ENCODE data around the gene TM4SF20. TPM values are rescaled to one million over a fixed set of nuclear protein-coding genes. Genes with fewer than 3 reads are reported as not detected.
A peak's percentile ranks its signal among the peaks of the same experiment; 100 is the strongest.
"Not testable (repeated sequence)": the region's sequence is repeated elsewhere in the genome, so short reads cannot be mapped to it uniquely, and the experiment has no call there.

TM4SF20 gene
- total RNA-seq, 1 donor from 2014 or later = not detected

- Histone ChIP-seq H3K9me3 (ENCODE audit: control insufficient read depth in 3 of 3, low read length in 3 of 3) (no peaks in the 10 kb centered on the region), H3K9ac (ENCODE audit: low read depth in 1 of 3, low read length in 3 of 3) (no peak overlapping the region), H3K4me1 (ENCODE audit: control insufficient read depth in 3 of 3, insufficient read depth in 3 of 3, low read length in 3 of 3) (no peaks in the 10 kb centered on the region), H3K27ac (ENCODE audit: low read depth, low read length) (no peak overlapping the region), H3K36me3 (ENCODE audit: control insufficient read depth in 3 of 3, insufficient read depth in 3 of 3, low read length in 3 of 3) (no peaks in the 10 kb centered on the region), H3K27me3 (ENCODE audit: control insufficient read depth in 3 of 3, insufficient read depth in 3 of 3, low read length in 3 of 3) (peaks cover 0 to 4% (median 3%) of the 10 kb centered on the region in 3 donors), H3K4me3 (ENCODE audit: low read length in 3 of 3) (no peak overlapping the region)
These were observed 7.5 kb upstream of the TM4SF20 start for GRCh38 chr2:227386630-227387029.

GRCh38 chr2:227383686-227384085 is 4.6 kb upstream of the TM4SF20 start:
- no peaks in the 10 kb centered on the region for H3K9me3 ChIP-seq (ENCODE audit: control insufficient read depth in 3 of 3, low read length in 3 of 3)
- no peaks in the 10 kb centered on the region for H3K36me3 ChIP-seq (ENCODE audit: control insufficient read depth in 3 of 3, insufficient read depth in 3 of 3, low read length in 3 of 3)
- peaks cover 0 to 4% (median 0%) of the 10 kb centered on the region in 3 donors for H3K27me3 ChIP-seq (ENCODE audit: control insufficient read depth in 3 of 3, insufficient read depth in 3 of 3, low read length in 3 of 3)
- no peak overlapping the region for H3K27ac ChIP-seq (ENCODE audit: low read depth, low read length)
- no peaks in the 10 kb centered on the region for H3K4me1 ChIP-seq (ENCODE audit: control insufficient read depth in 3 of 3, insufficient read depth in 3 of 3, low read length in 3 of 3)
- no peak overlapping the region for H3K4me3 ChIP-seq (ENCODE audit: low read length in 3 of 3)
- no peak overlapping the region for H3K9ac ChIP-seq (ENCODE audit: low read depth in 1 of 3, low read length in 3 of 3)

- H3K27me3 ChIP-seq (ENCODE audit: control insufficient read depth in 3 of 3, insufficient read depth in 3 of 3, low read length in 3 of 3); H3K9ac ChIP-seq (ENCODE audit: low read depth in 1 of 3, low read length in 3 of 3); H3K27ac ChIP-seq (ENCODE audit: low read depth, low read length); H3K9me3 ChIP-seq (ENCODE audit: control insufficient read depth in 3 of 3, low read length in 3 of 3); H3K4me3 ChIP-seq (ENCODE audit: low read length in 3 of 3); H3K36me3 ChIP-seq (ENCODE audit: control insufficient read depth in 3 of 3, insufficient read depth in 3 of 3, low read length in 3 of 3); H3K4me1 ChIP-seq (ENCODE audit: control insufficient read depth in 3 of 3, insufficient read depth in 3 of 3, low read length in 3 of 3): not testable (repeated sequence)
These were observed 3.2 kb upstream of the TM4SF20 start for GRCh38 chr2:227382241-227382835.

GRCh38 chr2:227378371-227378782 is 729 bp downstream of the TM4SF20 start:
- Histone ChIP-seq H3K9me3 (ENCODE audit: control insufficient read depth in 3 of 3, low read length in 3 of 3) (no peaks in the 10 kb centered on the region), H3K27me3 (ENCODE audit: control insufficient read depth in 3 of 3, insufficient read depth in 3 of 3, low read length in 3 of 3) (peaks cover 0 to 2% (median 0%) of the 10 kb centered on the region in 3 donors), H3K27ac (ENCODE audit: low read depth, low read length) (no peak overlapping the region), H3K4me1 (ENCODE audit: control insufficient read depth in 3 of 3, insufficient read depth in 3 of 3, low read length in 3 of 3) (no peaks in the 10 kb centered on the region), H3K4me3 (ENCODE audit: low read length in 3 of 3) (no peak overlapping the region), H3K9ac (ENCODE audit: low read depth in 1 of 3, low read length in 3 of 3) (no peak overlapping the region), H3K36me3 (ENCODE audit: control insufficient read depth in 3 of 3, insufficient read depth in 3 of 3, low read length in 3 of 3) (no peaks in the 10 kb centered on the region)

- H3K27me3 ChIP-seq (ENCODE audit: control insufficient read depth in 3 of 3, insufficient read depth in 3 of 3, low read length in 3 of 3) = peaks cover 0 to 2% (median 0%) of the 10 kb centered on the region in 3 donors
- no peak overlapping the region for H3K4me3 ChIP-seq (ENCODE audit: low read length in 3 of 3)
- H3K9me3 ChIP-seq (ENCODE audit: control insufficient read depth in 3 of 3, low read length in 3 of 3) = no peaks in the 10 kb centered on the region
- H3K27ac ChIP-seq (ENCODE audit: low read depth, low read length) = no peak overlapping the region
- H3K36me3 ChIP-seq (ENCODE audit: control insufficient read depth in 3 of 3, insufficient read depth in 3 of 3, low read length in 3 of 3) = no peaks in the 10 kb centered on the region
- H3K9ac ChIP-seq (ENCODE audit: low read depth in 1 of 3, low read length in 3 of 3) = no peak overlapping the region
- no peaks in the 10 kb centered on the region for H3K4me1 ChIP-seq (ENCODE audit: control insufficient read depth in 3 of 3, insufficient read depth in 3 of 3, low read length in 3 of 3)
These were observed 1.4 kb downstream of the TM4SF20 start for GRCh38 chr2:227377467-227378351.

GRCh38 chr2:227376656-227377396 is 2.3 kb downstream of the TM4SF20 start:
- H3K27me3 ChIP-seq (ENCODE audit: control insufficient read depth in 3 of 3, insufficient read depth in 3 of 3, low read length in 3 of 3) = peaks cover 0 to 2% (median 0%) of the 10 kb centered on the region in 3 donors
- no peaks in the 10 kb centered on the region for H3K9me3 ChIP-seq (ENCODE audit: control insufficient read depth in 3 of 3, low read length in 3 of 3)
- no peak overlapping the region for H3K9ac ChIP-seq (ENCODE audit: low read depth in 1 of 3, low read length in 3 of 3)

GRCh38 chr2:227374158-227374557 is 4.9 kb downstream of the TM4SF20 start:
- Histone ChIP-seq H3K27me3 (ENCODE audit: control insufficient read depth in 3 of 3, insufficient read depth in 3 of 3, low read length in 3 of 3) (peaks cover 0 to 2% (median 0%) of the 10 kb centered on the region in 3 donors), H3K27ac (ENCODE audit: low read depth, low read length) (no peak overlapping the region)

More at GRCh38 chr2:227376656-227377396, 2.3 kb downstream of the TM4SF20 start:
- H3K27ac ChIP-seq (ENCODE audit: low read depth, low read length) = no peak overlapping the region
- no peaks in the 10 kb centered on the region for H3K36me3 ChIP-seq (ENCODE audit: control insufficient read depth in 3 of 3, insufficient read depth in 3 of 3, low read length in 3 of 3)
- H3K4me1 ChIP-seq (ENCODE audit: control insufficient read depth in 3 of 3, insufficient read depth in 3 of 3, low read length in 3 of 3) = no peaks in the 10 kb centered on the region
- H3K4me3 ChIP-seq (ENCODE audit: low read length in 3 of 3) = no peak overlapping the region

GRCh38 chr2:227373389-227373788 is 5.7 kb downstream of the TM4SF20 start:
- H3K4me3 ChIP-seq (ENCODE audit: low read length in 3 of 3) = no peak overlapping the region
- H3K36me3 ChIP-seq (ENCODE audit: control insufficient read depth in 3 of 3, insufficient read depth in 3 of 3, low read length in 3 of 3) = no peaks in the 10 kb centered on the region
- H3K4me1 ChIP-seq (ENCODE audit: control insufficient read depth in 3 of 3, insufficient read depth in 3 of 3, low read length in 3 of 3) = no peaks in the 10 kb centered on the region
- H3K9ac ChIP-seq (ENCODE audit: low read depth in 1 of 3, low read length in 3 of 3) = no peak overlapping the region
- no peak overlapping the region for H3K27ac ChIP-seq (ENCODE audit: low read depth, low read length)
- H3K27me3 ChIP-seq (ENCODE audit: control insufficient read depth in 3 of 3, insufficient read depth in 3 of 3, low read length in 3 of 3) = peaks cover 0 to 2% (median 0%) of the 10 kb centered on the region in 3 donors
- H3K9me3 ChIP-seq (ENCODE audit: control insufficient read depth in 3 of 3, low read length in 3 of 3) = no peaks in the 10 kb centered on the region

More at GRCh38 chr2:227374158-227374557, 4.9 kb downstream of the TM4SF20 start:
- no peak overlapping the region for H3K4me3 ChIP-seq (ENCODE audit: low read length in 3 of 3)
- H3K9me3 ChIP-seq (ENCODE audit: control insufficient read depth in 3 of 3, low read length in 3 of 3) = no peaks in the 10 kb centered on the region
- no peak overlapping the region for H3K9ac ChIP-seq (ENCODE audit: low read depth in 1 of 3, low read length in 3 of 3)
- H3K4me1 ChIP-seq (ENCODE audit: control insufficient read depth in 3 of 3, insufficient read depth in 3 of 3, low read length in 3 of 3) = no peaks in the 10 kb centered on the region
- no peaks in the 10 kb centered on the region for H3K36me3 ChIP-seq (ENCODE audit: control insufficient read depth in 3 of 3, insufficient read depth in 3 of 3, low read length in 3 of 3)

- Histone ChIP-seq H3K4me1 (ENCODE audit: control insufficient read depth in 3 of 3, insufficient read depth in 3 of 3, low read length in 3 of 3) (peaks cover 0 to 4% (median 3%) of the 10 kb centered on the region in 3 donors), H3K27ac (ENCODE audit: low read depth, low read length) (peak overlapping the region; percentile 43), H3K4me3 (ENCODE audit: low read length in 3 of 3) (no peak overlapping the region)
These were observed 8.3 kb downstream of the TM4SF20 start for GRCh38 chr2:227370791-227371312.

More at GRCh38 chr2:227370791-227371312, 8.3 kb downstream of the TM4SF20 start:
- Histone ChIP-seq H3K9me3 (ENCODE audit: control insufficient read depth in 3 of 3, low read length in 3 of 3) (no peaks in the 10 kb centered on the region), H3K36me3 (ENCODE audit: control insufficient read depth in 3 of 3, insufficient read depth in 3 of 3, low read length in 3 of 3) (no peaks in the 10 kb centered on the region), H3K27me3 (ENCODE audit: control insufficient read depth in 3 of 3, insufficient read depth in 3 of 3, low read length in 3 of 3) (no peaks in the 10 kb centered on the region), H3K9ac (ENCODE audit: low read depth in 1 of 3, low read length in 3 of 3) (no peak overlapping the region)
